Measurements from ENCODE around the gene FKBP14.
"Not testable (repeated sequence)": the region's sequence is repeated elsewhere in the genome, so short reads cannot be mapped to it uniquely, and the experiment has no call there.

FKBP14 gene

GRCh38 chr7:29989257-29989995 lies 37.1 kb downstream of the FKBP14 start, which contains the start of gene SCRN1:
TSS of gene SCRN1 (minus strand) at chr7:29989801. CDS start at chr7:29969067, 20,734 bp downstream.
- peak; percentile 33 for DNase-seq

DNA sequence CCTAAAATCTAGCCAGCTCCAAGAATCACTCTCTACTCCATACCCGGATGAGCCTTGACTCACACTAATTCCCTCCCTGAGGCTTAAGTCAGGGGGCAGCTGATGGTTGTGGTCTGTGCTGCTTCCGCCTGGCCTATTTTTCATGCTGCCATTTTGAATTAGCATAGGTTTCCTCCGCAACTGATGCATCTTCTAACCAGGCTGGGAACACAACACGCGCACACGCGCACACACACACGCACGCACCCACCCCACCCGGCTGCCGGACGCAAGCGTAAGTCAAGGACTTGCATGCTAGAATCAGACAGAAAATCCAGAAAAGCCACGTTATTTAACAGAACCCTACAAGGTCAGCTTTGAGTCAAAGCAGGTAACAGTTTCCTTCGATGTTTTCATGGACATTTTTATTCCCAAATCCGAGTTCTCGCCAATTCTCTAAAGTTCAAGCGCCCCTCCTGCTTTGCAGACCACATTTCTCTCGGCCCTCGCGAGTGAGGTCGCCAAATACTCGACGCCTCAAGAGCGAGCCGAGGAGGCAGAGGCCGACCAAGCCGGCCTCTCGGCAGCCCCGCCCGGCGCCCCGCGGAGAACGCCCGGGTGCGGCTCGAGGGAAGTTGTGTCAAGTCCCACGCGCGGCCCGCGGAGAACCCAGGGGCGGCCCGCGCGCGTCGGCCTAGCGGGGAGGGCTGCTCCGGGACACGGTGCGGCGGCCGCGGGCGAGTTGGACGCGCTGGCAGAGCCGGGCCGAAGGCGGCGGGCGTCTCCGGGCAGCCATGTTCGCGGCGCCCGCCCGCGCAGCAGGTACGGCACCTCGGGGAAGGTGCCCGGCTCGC lies 37.9 kb downstream of the FKBP14 start:
- DNase-seq: peak; percentile 64

DNA sequence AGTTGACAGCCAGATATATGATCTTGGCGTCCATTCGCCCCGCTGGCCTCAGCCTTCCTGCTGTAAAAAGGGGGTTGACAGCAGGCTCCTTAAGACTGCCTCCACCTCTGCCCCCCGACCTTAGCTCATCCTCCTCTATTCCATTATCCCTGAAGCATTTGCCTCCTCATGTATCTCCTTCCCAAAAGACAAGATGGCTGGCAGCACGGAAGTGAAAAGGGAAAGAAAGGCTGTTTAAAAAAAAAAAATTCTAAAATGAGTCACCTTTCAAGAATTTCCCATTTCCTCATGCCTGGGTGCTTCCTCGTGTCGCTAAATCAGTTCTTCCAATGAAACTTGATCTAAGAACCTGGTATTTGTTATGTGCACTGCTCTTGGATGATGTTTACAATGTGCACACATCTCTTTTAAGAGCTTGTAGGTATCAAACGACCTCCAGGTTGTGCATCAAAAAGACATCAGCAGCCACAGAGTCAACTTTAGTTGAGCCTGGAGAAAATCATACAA lies 38.6 kb downstream of the FKBP14 start:
- DNase-seq: no peak

GRCh38 chr7:29987083-29987482 lies 39.4 kb downstream of the FKBP14 start:
- DNase-seq: no peak

DNA sequence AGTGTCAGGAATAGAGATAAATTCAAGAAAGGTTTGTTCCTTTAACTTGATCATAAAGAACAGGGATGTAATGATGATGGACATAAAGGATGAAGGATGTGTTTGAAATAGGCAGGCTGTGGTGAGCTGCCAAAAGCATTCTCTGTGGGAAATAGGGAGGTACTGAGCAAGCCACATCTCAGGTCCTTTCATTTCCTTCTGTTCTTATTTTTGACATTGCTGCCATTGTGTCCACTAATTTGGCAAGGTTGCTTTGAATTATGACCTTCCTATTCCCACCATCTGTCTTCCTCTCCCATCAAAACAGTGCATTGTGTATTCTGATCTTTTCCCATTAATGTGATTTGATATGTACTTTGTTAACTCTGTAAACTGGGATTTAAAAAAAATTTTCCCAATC lies 46.4 kb downstream of the FKBP14 start:
- no peak for DNase-seq

GRCh38 chr7:29977886-29978651 lies 48.4 kb downstream of the FKBP14 start:
- no peak for DNase-seq

DNA sequence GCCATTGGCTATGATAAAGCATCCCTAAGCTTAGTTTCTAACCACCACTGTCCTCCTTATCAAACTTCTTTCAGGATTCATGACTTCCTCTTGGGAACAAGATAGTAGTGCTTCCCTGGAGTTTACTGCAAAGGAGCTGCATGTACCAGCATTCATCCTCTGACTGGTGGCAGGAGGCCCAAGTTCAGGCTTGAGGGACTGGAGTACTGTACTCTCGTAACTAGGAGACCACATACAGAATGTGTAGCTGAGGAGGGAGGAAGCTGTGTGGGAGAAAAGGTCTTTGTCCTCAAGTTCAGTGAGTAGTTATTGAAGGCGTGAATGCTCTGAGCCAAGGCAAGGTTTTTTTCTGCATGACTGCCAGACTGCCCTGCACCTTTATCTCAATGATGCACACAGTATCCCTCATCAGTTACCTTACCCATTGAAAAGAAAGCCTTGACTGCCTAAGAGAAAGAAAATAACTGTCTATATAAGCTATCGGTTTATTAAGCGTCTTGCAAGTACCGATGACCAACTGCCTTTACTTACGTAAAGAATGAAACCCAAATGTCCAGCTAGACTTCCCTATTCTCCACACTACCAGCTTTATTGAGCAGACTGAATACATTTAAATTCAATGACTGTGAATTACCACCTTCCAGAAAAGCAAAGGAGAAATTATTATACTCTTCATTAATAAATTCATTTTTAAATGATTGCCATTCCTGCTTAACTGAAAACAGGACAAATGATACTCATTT lies 49.7 kb downstream of the FKBP14 start:
- DNase-seq: no peak

DNA sequence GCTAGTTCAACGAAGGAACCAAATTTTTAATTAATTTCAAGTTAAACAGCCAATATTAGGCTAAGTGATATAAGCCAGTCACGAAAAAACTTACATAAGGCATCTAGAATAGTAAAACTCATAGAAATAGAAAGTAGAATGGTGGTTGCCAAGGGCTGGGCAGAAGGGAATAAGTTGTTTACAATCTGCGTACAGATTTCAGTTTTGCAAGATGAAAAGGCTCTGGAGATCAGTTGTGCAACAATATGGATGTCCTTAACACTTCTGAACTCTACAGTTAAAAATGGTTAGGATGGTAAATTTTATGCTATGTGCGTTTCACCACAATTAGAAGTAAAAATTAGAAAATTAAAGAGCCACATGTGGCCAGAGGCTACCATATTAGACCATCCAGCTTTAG lies 50.2 kb downstream of the FKBP14 start:
- no peak for DNase-seq

GRCh38 chr7:29975561-29975960 lies 50.9 kb downstream of the FKBP14 start:
- DNase-seq: no peak

DNA sequence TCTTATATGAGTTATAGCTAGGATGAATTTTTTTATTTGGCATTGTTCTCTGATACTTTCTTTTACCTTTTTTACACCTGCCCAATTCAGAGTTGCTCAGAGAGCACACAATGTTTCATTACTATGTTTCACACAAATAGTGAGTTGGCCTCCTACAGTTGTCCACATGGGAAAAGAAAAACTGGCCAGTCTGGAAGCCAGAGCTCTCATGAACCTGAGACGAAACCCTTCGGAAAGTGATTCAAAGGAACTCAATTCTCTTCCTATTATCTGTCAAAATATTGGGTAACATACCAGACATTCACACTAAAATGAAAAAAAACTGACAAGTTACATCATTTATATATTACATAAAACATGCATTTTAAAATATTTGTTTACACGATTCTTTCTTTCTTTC lies 52.2 kb downstream of the FKBP14 start:
- no peak for DNase-seq

GRCh38 chr7:29972315-29972669 lies 54.2 kb downstream of the FKBP14 start:
- no peak for DNase-seq

- no peak for DNase-seq
These were observed 54.8 kb downstream of the FKBP14 start for GRCh38 chr7:29971566-29972314.

DNA sequence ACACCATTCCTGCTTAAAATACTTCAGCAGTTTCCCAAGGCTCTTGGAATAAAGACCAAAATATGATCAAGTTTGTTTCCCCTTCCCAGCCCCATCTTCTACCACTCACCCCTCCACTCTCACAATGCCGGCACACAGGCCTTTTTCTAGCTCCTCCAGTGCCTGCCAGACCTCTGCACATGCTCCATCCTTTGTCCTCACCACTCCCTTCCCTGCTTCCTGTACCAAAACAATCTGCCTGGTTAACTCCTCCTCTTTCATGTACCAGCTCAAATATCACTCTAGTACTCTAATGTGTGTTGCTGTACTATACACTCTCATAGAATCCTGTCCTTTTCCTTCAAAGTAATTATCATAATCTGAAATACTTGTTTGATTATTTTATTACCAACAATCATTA lies 56.3 kb downstream of the FKBP14 start:
- DNase-seq: no peak

DNA sequence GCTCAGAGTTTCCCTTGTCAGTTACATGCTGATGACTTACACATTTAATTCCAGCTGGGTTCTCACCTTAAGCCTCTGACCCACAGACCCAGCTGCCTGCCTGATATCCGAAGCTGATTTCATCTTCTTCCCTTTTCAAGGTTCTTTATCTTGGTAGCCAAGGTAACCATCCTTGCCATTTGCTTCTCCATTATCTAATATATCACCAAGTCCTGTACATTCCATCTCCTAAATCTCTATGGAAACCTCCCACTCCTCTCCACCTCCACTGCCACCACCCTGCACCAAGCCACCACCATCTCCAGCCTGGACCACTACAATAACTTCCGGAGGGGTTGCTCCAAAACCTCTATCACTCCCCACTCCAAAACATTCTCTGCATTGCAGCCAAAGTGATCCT lies 56.8 kb downstream of the FKBP14 start:
- DNase-seq: no peak

DNA sequence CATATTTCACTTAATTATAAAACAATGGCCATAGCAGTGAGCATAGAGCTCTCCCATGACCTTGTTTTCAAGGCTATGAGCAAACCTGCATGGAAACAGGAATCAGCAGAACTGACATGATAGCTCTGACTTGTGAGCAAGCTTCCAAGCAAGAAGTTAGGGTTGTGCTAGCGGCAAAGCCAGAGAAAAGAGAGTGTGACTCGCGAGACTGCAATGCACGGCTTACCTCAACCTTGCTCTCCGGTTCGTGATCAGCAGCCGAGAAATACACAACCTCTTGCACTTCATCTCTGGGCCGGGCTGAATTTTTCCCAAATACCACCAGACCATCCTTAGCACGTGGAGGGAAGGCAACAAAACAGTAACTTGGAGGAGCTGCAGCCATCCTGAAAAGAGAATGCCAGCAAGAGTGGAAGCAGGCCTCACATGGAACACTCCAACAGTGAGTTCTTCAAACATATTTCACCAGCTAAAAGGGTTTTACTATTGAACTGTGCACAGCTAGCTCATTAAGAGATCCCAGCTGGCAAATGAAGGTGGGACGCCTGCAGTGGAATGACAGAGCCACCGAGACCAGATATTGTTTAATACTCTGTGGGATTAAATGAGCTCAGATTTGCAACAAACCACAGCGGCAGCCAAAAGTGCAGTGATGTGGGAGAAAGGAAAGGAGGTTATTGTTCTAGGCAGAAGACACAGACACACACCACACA lies 57.7 kb downstream of the FKBP14 start:
- no peak for DNase-seq

- no peak for DNase-seq
These were observed 61.5 kb downstream of the FKBP14 start for GRCh38 chr7:29965030-29965429.

DNA sequence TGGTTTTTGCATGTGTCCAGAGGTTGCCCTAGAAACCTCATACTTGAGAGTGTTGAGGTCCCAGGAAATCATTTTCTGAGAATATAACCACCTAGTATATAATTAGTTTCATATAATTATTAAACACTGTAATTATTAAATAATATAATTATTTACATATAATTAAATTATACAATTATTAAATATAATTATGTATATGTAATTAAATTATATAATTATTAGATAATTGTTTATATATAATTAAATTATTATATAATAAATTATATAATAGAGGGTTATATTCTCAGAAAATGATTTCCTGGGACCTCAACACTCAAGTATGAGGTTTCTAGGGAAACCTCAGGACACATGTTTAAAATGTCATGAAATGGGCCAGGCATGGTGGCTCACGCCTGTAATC lies 64.5 kb downstream of the FKBP14 start:
- no peak for DNase-seq

DNA sequence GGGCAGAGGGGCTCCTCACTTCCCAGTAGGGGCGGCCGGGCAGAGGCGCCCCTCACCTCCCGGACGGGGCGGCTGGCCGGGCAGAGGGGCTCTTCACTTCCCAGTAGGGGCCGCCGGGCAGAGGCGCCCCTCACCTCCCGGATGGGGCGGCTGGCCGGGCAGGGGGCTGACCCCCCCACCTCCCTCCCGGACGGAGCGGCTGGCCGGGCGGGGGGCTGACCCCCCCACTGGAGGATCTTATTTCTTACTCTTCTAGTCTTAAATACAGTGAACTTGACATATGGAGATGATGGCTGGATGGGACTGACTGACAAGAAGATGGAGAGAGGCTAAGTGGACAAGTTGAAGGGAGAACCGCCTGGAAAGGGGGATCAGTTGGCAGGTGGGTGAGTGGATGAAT lies 64.9 kb downstream of the FKBP14 start:
- DNase-seq: not testable (repeated sequence)
